Cardiac fibroblast (primary cell): ENCODE results near the gene GET4.

ENCODE experiments used
- DNase-seq, 2 donors: peaks; one replicate each; pipeline versions ENCODE4 v3.0.0 to v3.0.0-alpha.2; 2010; ENCODE audit warnings: low read depth in 2 of 2
- H3K4me3 ChIP-seq, 2 donors: replicated peaks in 1 of 2; 1 replicate in 1 of 2; 2 replicates in 1 of 2; pipeline ENCODE4 v1.5.1; 2011; ENCODE audit warnings: low read depth in 2 of 2, low read length in 2 of 2, mild to moderate bottlenecking in 2 of 2, moderate library complexity in 1 of 2
- CTCF ChIP-seq: IDR thresholded peaks from one replicate; pipeline ENCODE4 v1.5.1; 2011; ENCODE audit warnings: low read depth, mild to moderate bottlenecking, low read length, inconsistent platforms

The GET4 gene

GRCh38 chr7:900331-901040, 24.1 kb downstream of the GET4 start:
- no peak for TF ChIP-seq CTCF
- DNase-seq: no peak
- no peak overlapping the region for H3K4me3 ChIP-seq

- H3K4me3 ChIP-seq: no peak overlapping the region
- no peak for DNase-seq
- no peak for TF ChIP-seq CTCF
Measured at GRCh38 chr7:901041-901387, 24.7 kb downstream of the GET4 start.

- DNase-seq: peak; percentile 91 to 94
- TF ChIP-seq CTCF: no peak
Measured at GRCh38 chr7:901388-902154, 25.2 kb downstream of the GET4 start.

GRCh38 chr7:902996-903395, 26.6 kb downstream of the GET4 start:
- DNase-seq: no peak
- no peak for TF ChIP-seq CTCF
- no peak overlapping the region for H3K4me3 ChIP-seq

More at GRCh38 chr7:901388-902154, 25.2 kb downstream of the GET4 start:
- H3K4me3 ChIP-seq: no peak overlapping the region

GRCh38 chr7:903921-904755, 27.8 kb downstream of the GET4 start:
- no peak for TF ChIP-seq CTCF
- no peak overlapping the region for H3K4me3 ChIP-seq
- no peak for DNase-seq

GRCh38 chr7:904847-905246, 28.5 kb downstream of the GET4 start:
- peak; percentile 60 to 67 for DNase-seq
- TF ChIP-seq CTCF: no peak
- no peak overlapping the region for H3K4me3 ChIP-seq
